Calu3 (cell line): Measurements from ENCODE around the gene ZFYVE27. TPM values are rescaled to one million over a fixed set of nuclear protein-coding genes. Genes with fewer than 3 reads are reported as not detected.

Source experiments
- BruUV-seq: library from RNA; stranded (reverse); fragments of 400-500 nt; replicated peaks from 2 replicates; lab custom pipeline; 2021; lab: Mats Ljungman, UMichigan
- CTCF ChIA-PET: fragments of 300-600 bp; sonication (Branson Sonifier 250); formaldehyde crosslinking; loops from one replicate; lab custom pipeline; 2022; ENCODE audit warnings: antibody characterized with exemption; lab: Charles Lee
- DNase-seq: peaks from one replicate; pipeline ENCODE4 v3.0.0; 2022
- H3K27ac Mint-ChIP-seq: one replicate; pipeline ENCODE4 v1.8.0; 2022; ENCODE audit warnings: mixed read lengths; ENCODE audit not compliant: unreplicated experiment
- H3K27me3 Mint-ChIP-seq: one replicate; pipeline ENCODE4 v1.8.0; 2022; ENCODE audit warnings: mixed read lengths; ENCODE audit not compliant: unreplicated experiment
- H3K36me3 Mint-ChIP-seq: one replicate; pipeline ENCODE4 v1.8.0; 2022; ENCODE audit warnings: mild to moderate bottlenecking, moderate library complexity, mixed read lengths; ENCODE audit not compliant: insufficient read depth, unreplicated experiment
- H3K4me1 Mint-ChIP-seq: one replicate; pipeline ENCODE4 v1.8.0; 2022; ENCODE audit warnings: mild to moderate bottlenecking, low read depth, mixed read lengths; ENCODE audit not compliant: unreplicated experiment
- H3K4me3 Mint-ChIP-seq: one replicate; pipeline ENCODE4 v1.8.0; 2022; ENCODE audit warnings: mild to moderate bottlenecking, low read depth, moderate library complexity, mixed read lengths; ENCODE audit not compliant: unreplicated experiment
- H3K9me3 Mint-ChIP-seq: one replicate; pipeline ENCODE4 v1.8.0; 2022; ENCODE audit warnings: low read depth, mixed read lengths; ENCODE audit not compliant: unreplicated experiment
- intact Hi-C: fragments of 100-400 bp; cut with micrococcal nuclease; formaldehyde crosslinking; loops from one replicate; pipeline ENCODE4 v1.10.0; 2022; ENCODE audit not compliant: unreplicated experiment
- total RNA-seq: library from RNA; stranded (reverse); gene quantifications from 2 replicates; pipeline ENCODE4 v1.2.3, GENCODE V29; 2022
- TF ChIP-seq, protein P1 (sequence below): fragments of 200-600 bp; IDR thresholded peaks from one replicate; pipeline ENCODE4 v1.8.0; 2022; ENCODE audit warnings: antibody characterized with exemption; ENCODE audit not compliant: unreplicated experiment

ZFYVE27 gene
- total RNA-seq, 1 experiment from 2014 or later: 28.3 TPM

DNA sequence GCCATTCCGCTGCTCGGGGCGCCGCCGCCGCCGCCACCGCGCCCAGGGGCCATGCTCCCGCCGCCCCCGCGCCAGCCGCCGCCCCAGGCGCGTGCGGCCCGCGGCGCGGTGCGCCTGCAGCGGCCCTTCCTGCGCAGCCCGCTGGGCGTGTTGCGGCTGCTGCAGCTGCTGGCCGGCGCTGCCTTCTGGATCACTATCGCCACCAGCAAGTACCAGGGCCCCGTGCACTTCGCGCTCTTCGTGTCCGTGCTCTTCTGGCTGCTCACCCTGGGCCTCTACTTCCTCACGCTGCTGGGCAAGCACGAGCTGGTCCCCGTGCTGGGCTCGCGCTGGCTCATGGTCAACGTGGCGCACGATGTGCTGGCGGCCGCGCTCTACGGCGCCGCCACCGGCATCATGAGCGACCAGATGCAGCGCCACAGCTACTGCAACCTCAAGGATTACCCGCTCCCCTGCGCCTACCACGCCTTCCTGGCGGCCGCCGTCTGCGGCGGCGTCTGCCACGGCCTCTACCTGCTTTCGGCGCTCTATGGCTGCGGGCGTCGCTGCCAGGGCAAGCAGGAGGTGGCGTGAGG, 23.0 kb upstream of the ZFYVE27 start:
- H3K27me3 Mint-ChIP-seq: no peaks in the 10 kb centered on the region
- no TSS peak for BruUV-seq
- CTCF ChIA-PET: interaction anchor here (0.7 to 2.5 kb wide), 3 partner anchors 23 to 30 kb away, joined by 3 to 9 read pairs (median 4); partner anchors contain the start of gene ZFYVE27
- intact Hi-C loops: no loop called here
- DNase-seq: peak; percentile 61
- peak overlapping the region; percentile 76 for H3K4me3 Mint-ChIP-seq
- peaks cover 19% of the 10 kb centered on the region for H3K4me1 Mint-ChIP-seq
- H3K36me3 Mint-ChIP-seq: peaks cover 40% of the 10 kb centered on the region
- peak overlapping the region; percentile 22 for H3K27ac Mint-ChIP-seq
- TF ChIP-seq, protein P1, sequence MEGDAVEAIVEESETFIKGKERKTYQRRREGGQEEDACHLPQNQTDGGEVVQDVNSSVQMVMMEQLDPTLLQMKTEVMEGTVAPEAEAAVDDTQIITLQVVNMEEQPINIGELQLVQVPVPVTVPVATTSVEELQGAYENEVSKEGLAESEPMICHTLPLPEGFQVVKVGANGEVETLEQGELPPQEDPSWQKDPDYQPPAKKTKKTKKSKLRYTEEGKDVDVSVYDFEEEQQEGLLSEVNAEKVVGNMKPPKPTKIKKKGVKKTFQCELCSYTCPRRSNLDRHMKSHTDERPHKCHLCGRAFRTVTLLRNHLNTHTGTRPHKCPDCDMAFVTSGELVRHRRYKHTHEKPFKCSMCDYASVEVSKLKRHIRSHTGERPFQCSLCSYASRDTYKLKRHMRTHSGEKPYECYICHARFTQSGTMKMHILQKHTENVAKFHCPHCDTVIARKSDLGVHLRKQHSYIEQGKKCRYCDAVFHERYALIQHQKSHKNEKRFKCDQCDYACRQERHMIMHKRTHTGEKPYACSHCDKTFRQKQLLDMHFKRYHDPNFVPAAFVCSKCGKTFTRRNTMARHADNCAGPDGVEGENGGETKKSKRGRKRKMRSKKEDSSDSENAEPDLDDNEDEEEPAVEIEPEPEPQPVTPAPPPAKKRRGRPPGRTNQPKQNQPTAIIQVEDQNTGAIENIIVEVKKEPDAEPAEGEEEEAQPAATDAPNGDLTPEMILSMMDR: no peak
- H3K9me3 Mint-ChIP-seq: no peaks in the 10 kb centered on the region

DNA sequence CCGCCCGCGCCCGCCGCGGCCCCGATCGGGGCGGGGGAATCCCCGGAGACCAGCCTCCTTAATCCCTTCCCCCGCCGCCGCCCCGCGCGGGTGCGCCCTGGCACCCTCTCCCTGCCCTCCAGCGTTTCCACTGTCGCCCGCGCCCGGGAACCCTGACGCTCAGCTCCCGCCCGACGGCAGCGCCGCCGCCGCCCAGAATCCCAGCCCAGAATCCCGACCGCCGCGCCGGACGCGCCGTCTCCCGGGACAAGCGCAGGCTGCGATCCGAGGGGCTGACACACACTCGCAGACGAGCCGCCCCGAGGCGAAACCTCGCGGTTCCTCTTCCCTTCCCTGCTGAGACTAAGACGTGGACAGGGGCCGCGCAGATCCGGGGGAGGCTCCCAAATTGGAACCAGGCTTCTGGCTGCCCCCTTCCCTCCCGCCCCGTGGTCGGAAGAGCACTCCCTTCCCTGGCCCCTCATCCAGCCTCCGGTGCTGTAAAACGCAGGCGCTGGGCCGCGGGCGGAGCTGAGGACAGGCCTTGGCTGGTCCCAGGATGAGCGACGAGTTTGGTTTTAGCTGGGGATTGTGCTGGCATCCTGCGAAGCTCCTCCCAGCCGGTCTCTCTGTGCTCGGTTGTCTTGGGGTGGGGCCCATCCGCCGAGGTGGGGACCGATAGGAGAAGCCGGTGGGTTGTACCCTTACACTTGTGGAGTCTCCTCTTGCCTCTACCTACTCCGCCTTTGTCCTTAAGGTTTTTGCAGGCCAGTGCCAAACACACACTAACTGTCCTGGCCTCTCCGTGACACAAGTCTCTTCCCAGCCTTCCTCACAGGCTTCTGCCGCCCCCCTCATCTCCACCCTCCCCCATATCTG, 22.3 kb upstream of the ZFYVE27 start:
- Mint-ChIP-seq H3K4me1 (peaks cover 19% of the 10 kb centered on the region), H3K4me3 (peak overlapping the region; percentile 76), H3K27me3 (no peaks in the 10 kb centered on the region), H3K36me3 (peaks cover 47% of the 10 kb centered on the region), H3K27ac (peak overlapping the region; percentile 22), H3K9me3 (no peaks in the 10 kb centered on the region)
- CTCF ChIA-PET: interaction anchor here (0.7 to 2.5 kb wide), 2 partner anchors 22 to 31 kb away, joined by 4 to 9 read pairs; partner anchors contain the start of gene ZFYVE27
- TF ChIP-seq, protein P1: no peak
- BruUV-seq: TSS peak; percentile 24
- DNase-seq: no peak
- intact Hi-C loops: loop anchor here (5.0 kb wide), 1 partner anchor 37 kb away; no protein-coding TSS in a partner anchor

DNA sequence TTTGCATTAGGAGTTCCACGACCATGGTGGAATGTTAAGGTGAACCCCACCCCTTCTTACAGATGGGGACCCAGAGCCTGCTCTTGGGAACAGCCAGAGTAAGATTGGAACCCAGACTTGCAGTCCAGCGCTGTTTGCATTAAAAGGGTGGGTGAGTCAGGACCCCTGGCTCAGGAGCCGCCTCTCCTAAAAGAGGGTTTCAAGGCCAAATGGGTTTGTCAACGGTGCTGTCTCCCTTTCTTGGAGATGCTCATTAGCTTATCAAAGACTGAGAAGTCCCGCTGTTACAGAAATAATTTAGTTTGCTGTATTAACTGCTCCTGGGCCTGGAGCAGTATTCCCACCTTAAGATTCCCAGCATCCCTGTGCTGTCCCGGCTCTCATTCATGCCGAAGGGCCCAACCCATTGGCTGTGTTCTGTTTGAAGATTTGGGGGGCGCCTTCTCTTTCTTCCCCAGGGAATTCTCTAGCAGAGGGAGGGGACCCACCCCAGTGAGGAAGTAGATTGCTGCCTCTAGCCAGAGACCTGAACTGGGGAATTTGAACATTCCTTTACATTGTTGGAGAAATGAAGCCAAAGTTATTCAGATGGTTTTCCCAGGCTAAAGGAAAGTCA, 21.6 kb upstream of the ZFYVE27 start:
- no peaks in the 10 kb centered on the region for H3K9me3 Mint-ChIP-seq
- H3K4me1 Mint-ChIP-seq: peaks cover 21% of the 10 kb centered on the region
- DNase-seq: no peak
- no TSS peak for BruUV-seq
- H3K4me3 Mint-ChIP-seq: peak overlapping the region; percentile 76
- H3K27ac Mint-ChIP-seq: no peak overlapping the region
- TF ChIP-seq, protein P1: no peak
- CTCF ChIA-PET: no interaction called here
- no peaks in the 10 kb centered on the region for H3K27me3 Mint-ChIP-seq
- intact Hi-C loops: loop anchor here (5.0 kb wide), 1 partner anchor 38 kb away; no protein-coding TSS in a partner anchor
- H3K36me3 Mint-ChIP-seq: peaks cover 47% of the 10 kb centered on the region

DNA sequence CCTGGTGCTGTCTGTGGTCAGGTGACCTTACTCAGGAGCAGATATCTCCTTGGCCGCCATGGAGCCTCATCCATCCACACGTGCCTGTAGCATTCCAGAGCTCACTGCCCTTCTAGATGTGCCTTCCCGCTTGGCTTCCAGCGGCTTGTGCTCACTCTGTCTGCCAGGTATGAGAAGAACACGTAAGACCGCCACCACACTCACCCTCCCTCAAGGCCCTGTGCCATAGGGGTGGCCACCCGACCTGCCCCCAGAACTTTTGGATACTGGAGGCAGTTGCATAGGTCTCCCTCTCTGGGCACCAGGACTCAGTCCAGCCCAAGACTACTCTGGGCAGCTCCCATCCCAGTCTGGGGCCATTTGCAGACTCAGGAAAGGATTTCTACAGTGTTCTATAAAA, 19.3 kb upstream of the ZFYVE27 start:
- Mint-ChIP-seq H3K36me3 (peaks cover 46% of the 10 kb centered on the region), H3K4me1 (peaks cover 21% of the 10 kb centered on the region), H3K9me3 (no peaks in the 10 kb centered on the region), H3K4me3 (no peak overlapping the region), H3K27ac (no peak overlapping the region), H3K27me3 (no peaks in the 10 kb centered on the region)
- CTCF ChIA-PET: no interaction called here
- DNase-seq: no peak
- intact Hi-C loops: loop anchor here (5.0 kb wide), 1 partner anchor 40 kb away; no protein-coding TSS in a partner anchor
- TF ChIP-seq, protein P1: no peak
- BruUV-seq: no TSS peak
